ENCODE data around the gene MDH2.
"Not testable (repeated sequence)": the region's sequence is repeated elsewhere in the genome, so short reads cannot be mapped to it uniquely, and the experiment has no call there.

MDH2 gene

DNA sequence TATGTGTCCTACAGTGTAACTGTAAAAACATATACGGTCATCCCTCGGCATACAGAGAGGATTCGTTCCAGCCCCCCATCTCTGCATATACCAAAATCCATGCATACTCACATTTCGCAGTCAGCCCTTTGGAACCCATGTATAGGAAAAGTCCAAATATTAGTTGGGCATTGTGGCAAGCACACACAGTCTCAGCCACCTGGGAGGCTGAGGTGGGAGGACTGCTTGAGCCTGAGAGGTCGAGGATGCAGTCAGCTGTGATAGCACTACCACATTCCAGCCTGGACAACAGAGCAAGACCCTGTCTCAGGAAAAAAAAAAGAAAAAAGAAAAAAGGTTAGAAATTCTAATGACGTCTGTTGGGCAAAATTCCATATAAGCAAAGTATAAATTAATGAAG lies 29.1 kb downstream of the MDH2 start:
- FAIRE-seq, result no peak
- TF ChIP-seq TAF1 (IDR thresholded peaks at IDR 0.05; ENCODE audit: low read depth, low read length), result no peak
- no peak for TF ChIP-seq POU2F2 (IDR thresholded peaks at IDR 0.05; ENCODE audit: low read depth, low read length)
- TF ChIP-seq PAX5 (IDR thresholded peaks at IDR 0.05; ENCODE audit: insufficient read depth, low read length, severe bottlenecking), result no peak
- TF ChIP-seq POLR2A (IDR thresholded peaks at IDR 0.05; ENCODE audit: low read depth, low read length), result no peak
- no peak for TF ChIP-seq POLR2AphosphoS5 (IDR thresholded peaks at IDR 0.05; ENCODE audit: low read depth, low read length)
- TF ChIP-seq SPI1 (IDR thresholded peaks at IDR 0.05; ENCODE audit: low read depth, low read length), result no peak
- DNase-seq (ENCODE audit: insufficient read length, low spot score), result no peak

DNA sequence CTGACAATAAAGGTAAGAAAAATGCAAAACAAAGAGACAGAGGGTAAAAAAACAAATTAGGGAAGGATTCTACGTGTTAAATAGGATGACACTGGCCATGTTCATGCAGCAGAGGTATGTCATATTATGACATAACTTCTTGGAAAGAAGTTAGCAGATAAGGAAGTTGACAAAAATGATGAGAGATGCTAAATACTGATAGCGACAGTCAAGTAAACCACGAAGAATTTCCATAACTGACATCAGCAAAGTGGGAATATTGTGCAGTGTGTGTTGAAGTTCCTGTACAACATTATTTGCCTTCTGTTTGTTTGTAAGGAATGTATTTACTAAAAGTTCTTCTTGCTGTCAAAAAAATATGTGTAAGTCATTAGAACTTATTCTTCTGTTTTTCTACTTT lies 29.5 kb downstream of the MDH2 start:
- DNase-seq (ENCODE audit: insufficient read length, low spot score), result no peak
- no peak for TF ChIP-seq POLR2A (IDR thresholded peaks at IDR 0.05; ENCODE audit: low read depth, low read length)
- no peak for TF ChIP-seq POLR2AphosphoS5 (IDR thresholded peaks at IDR 0.05; ENCODE audit: low read depth, low read length)
- no peak for TF ChIP-seq SPI1 (IDR thresholded peaks at IDR 0.05; ENCODE audit: low read depth, low read length)
- TF ChIP-seq POU2F2 (IDR thresholded peaks at IDR 0.05; ENCODE audit: low read depth, low read length), result no peak
- no peak for TF ChIP-seq TAF1 (IDR thresholded peaks at IDR 0.05; ENCODE audit: low read depth, low read length)
- no peak for TF ChIP-seq PAX5 (IDR thresholded peaks at IDR 0.05; ENCODE audit: insufficient read depth, low read length, severe bottlenecking)
- FAIRE-seq, result peak; percentile 40

DNA sequence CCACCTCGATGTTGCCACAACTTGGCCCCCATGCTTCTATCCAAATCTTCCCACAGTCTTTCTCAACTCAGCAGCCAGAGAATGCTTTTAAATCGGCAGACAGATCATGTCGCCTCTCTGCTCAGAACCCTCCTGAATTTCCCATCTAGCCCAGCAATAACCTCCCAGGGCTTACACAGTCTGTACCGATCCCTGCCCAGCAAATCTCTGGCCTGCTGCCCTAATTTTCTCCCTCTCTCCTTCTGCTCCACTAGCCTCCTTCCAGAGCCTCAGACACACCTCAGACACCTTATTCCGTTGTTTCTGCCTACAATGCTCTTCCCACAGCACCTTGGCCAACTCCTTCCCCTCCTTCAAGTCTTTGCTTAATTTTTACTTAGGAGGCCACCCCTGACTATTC lies 32.3 kb downstream of the MDH2 start:
- DNase-seq (ENCODE audit: insufficient read length, low spot score) (no peak), FAIRE-seq (no peak)
- no peak for TF ChIP-seq POLR2A (IDR thresholded peaks at IDR 0.05; ENCODE audit: low read depth, low read length)
- no peak for TF ChIP-seq TAF1 (IDR thresholded peaks at IDR 0.05; ENCODE audit: low read depth, low read length)
- TF ChIP-seq POU2F2 (IDR thresholded peaks at IDR 0.05; ENCODE audit: low read depth, low read length), result no peak
- TF ChIP-seq PAX5 (IDR thresholded peaks at IDR 0.05; ENCODE audit: insufficient read depth, low read length, severe bottlenecking), result no peak
- no peak for TF ChIP-seq POLR2AphosphoS5 (IDR thresholded peaks at IDR 0.05; ENCODE audit: low read depth, low read length)
- TF ChIP-seq SPI1 (IDR thresholded peaks at IDR 0.05; ENCODE audit: low read depth, low read length), result no peak

DNA sequence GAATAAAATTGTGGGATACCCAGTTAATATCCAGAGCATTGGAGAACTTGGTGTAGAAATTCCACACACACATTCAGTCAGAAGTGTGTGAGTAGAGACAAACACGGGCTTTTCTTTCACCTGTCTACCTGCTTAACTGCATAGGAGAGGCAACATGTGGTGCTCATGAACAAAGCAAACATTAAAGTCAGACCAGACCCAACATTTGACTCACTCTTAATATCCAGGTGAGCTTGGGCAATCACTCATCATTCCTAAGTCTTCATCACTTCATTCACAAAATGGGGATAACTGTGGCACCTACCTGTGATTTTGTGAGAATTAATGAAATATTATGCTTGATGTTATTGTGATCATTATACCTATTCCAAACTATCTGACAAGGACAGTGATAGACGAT lies 36.2 kb downstream of the MDH2 start:
- DNase-seq (ENCODE audit: insufficient read length, low spot score); FAIRE-seq: not testable (repeated sequence)

DNA sequence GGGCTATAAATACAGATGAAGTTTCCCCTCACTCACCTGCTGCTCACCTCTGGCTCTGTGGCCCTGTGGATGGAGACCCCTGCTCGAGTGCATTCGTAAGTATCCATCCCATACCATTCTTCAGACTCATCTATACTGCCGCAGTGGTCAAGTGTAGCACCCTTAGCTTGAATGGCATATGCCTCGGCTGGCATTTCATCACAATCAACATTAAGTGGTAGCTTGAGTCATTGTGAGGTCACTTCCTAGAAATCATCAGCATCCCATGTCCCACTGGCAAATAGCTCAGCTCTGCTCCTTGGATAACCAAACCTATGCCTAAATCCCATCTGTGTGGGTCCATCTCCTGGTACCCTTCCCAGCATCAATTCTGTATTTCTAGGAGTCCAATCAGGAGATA lies 38.2 kb downstream of the MDH2 start:
- TF ChIP-seq TAF1 (IDR thresholded peaks at IDR 0.05; ENCODE audit: low read depth, low read length) (no peak), POLR2AphosphoS5 (IDR thresholded peaks at IDR 0.05; ENCODE audit: low read depth, low read length) (no peak), POLR2A (IDR thresholded peaks at IDR 0.05; ENCODE audit: low read depth, low read length) (no peak), SPI1 (IDR thresholded peaks at IDR 0.05; ENCODE audit: low read depth, low read length) (no peak), PAX5 (IDR thresholded peaks at IDR 0.05; ENCODE audit: insufficient read depth, low read length, severe bottlenecking) (no peak), POU2F2 (IDR thresholded peaks at IDR 0.05; ENCODE audit: low read depth, low read length) (no peak)
- FAIRE-seq (no peak), DNase-seq (ENCODE audit: insufficient read length, low spot score) (no peak)

DNA sequence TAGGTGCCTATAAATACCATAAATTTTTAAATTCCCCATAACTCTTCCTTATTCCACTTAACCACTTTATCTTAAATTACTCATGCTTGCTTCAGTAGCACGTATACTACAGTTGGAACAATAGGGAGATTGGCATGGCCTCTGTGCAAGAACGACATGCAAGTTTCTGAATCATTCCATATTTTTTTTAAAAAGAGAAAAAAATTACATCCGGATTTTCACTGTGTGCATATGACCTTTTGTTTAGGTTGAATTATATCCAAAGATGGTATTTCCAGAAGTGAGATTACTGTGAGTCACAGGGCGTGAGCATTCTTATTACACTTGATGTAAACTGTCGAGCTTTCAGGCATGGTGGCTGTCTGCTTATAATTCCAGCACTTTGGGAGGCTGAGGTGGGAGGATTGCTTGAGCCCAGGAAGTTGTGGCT lies 39.5 kb downstream of the MDH2 start:
- FAIRE-seq; DNase-seq (ENCODE audit: insufficient read length, low spot score): not testable (repeated sequence)

DNA sequence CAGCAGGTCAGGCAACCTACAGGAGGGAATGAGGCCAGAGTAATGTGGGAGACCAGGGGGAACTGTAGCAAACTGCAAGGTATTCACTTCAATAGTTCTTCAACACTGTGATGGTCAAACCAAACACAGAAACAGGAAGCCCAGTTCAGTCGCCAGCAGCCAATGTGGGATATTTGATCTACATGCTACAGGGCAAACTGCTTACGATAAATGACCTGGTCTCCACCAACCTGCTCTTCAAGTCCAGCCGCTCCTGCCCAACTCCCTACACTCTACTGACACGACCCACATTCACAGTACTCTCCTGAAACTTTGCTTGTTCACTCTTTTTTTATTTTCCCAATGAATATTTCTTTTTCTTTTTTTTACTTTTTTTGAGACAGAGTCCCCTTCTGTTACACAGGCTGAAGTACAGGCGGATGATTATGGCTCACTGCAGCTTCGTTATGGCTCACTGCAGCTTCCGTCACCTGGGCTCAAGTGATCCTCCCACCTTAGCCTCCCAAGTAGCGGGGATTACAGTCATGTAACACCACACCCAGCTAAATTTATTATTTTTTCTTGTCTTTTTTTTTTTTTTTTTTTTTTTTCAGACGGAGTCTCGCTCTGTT lies 42.1 kb downstream of the MDH2 start:
- no peak for TF ChIP-seq POU2F2 (IDR thresholded peaks at IDR 0.05; ENCODE audit: low read depth, low read length)
- TF ChIP-seq PAX5 (IDR thresholded peaks at IDR 0.05; ENCODE audit: insufficient read depth, low read length, severe bottlenecking), result no peak
- DNase-seq (ENCODE audit: insufficient read length, low spot score) (no peak), FAIRE-seq (no peak)

DNA sequence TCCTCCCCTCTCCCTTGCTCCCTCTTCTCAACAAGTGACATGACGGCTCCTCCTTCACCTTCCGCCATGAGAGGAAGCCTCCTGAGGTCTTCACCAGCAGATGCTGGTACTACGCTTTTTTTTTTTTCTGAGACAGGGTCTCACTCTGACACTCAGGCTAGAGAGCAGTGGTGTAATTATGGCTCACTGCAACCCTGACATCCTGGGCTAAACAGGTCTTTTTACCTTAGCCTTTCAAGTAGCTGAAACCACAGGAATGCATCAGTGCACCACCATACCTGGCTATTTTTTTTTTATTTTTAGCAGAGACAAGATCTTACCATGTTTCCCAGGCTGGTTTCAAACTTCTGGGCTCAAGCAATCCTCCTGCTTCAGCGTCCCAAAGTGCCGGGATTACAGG lies 43.6 kb downstream of the MDH2 start:
- DNase-seq (ENCODE audit: insufficient read length, low spot score), result no peak
- no peak for TF ChIP-seq TAF1 (IDR thresholded peaks at IDR 0.05; ENCODE audit: low read depth, low read length)
- no peak for TF ChIP-seq POU2F2 (IDR thresholded peaks at IDR 0.05; ENCODE audit: low read depth, low read length)
- no peak for TF ChIP-seq POLR2A (IDR thresholded peaks at IDR 0.05; ENCODE audit: low read depth, low read length)
- no peak for TF ChIP-seq POLR2AphosphoS5 (IDR thresholded peaks at IDR 0.05; ENCODE audit: low read depth, low read length)
- no peak for TF ChIP-seq SPI1 (IDR thresholded peaks at IDR 0.05; ENCODE audit: low read depth, low read length)
- TF ChIP-seq PAX5 (IDR thresholded peaks at IDR 0.05; ENCODE audit: insufficient read depth, low read length, severe bottlenecking), result no peak
- no peak for FAIRE-seq

DNA sequence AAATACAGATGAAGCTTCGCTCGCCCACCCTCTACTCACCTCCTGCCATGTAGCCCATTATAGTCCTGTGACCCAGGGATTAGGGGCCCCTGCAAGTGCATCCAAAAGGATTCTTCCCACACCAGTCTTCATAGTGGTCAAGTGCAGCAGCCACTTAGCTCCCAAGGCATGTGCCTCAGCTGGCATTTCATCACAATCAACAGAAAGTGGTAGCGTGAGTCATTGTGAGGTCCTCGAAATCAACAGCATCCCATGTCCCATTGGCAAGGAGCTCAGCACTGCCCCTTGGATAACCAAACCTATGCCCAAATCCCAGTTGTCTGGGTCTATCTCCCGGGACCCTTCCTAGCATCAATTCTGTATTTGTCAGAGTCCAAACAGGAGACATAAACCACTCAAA lies 45.6 kb downstream of the MDH2 start:
- DNase-seq (ENCODE audit: insufficient read length, low spot score); FAIRE-seq: not testable (repeated sequence)

DNA sequence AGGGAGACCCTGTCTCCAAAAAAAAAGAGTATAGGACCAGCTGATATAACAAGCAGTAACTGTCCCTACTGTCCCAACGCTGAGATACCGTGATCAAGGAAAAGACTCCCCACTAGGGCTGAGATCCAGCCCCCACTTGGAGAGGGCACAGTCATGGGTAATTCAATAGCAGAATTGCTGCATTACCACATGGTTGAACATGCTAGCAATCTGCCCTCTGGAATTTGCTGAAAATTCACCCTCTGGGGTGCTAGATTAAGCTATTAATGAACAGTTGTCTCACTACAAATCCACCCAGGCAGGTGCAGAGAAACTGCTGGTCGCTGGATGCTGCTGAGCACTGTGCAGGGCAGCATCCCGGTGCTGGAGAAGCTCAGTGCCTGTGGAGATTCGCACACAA lies 46.4 kb downstream of the MDH2 start:
- DNase-seq (ENCODE audit: insufficient read length, low spot score); FAIRE-seq: not testable (repeated sequence)

DNA sequence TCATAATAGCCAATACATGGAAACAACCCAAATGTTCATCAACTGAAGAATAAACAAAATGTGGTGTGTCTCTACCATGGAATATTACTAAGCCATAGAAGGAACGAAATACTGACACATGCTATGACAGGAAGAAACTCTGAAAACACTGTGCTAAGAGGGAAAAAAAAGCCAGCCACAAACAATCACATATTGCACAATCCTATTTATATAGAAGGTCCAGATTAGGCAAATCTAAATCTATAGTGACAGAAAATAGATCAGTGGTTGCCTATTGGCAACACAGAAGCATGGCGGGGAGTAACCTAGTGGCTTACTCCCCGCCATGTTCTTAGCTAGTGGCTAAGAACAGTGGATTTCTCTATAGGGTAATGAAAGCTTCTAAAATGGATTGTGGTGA lies 48.0 kb downstream of the MDH2 start:
- TF ChIP-seq POU2F2 (IDR thresholded peaks at IDR 0.05; ENCODE audit: low read depth, low read length), result no peak
- TF ChIP-seq SPI1 (IDR thresholded peaks at IDR 0.05; ENCODE audit: low read depth, low read length), result no peak
- TF ChIP-seq PAX5 (IDR thresholded peaks at IDR 0.05; ENCODE audit: insufficient read depth, low read length, severe bottlenecking), result no peak
- no peak for TF ChIP-seq POLR2AphosphoS5 (IDR thresholded peaks at IDR 0.05; ENCODE audit: low read depth, low read length)
- TF ChIP-seq TAF1 (IDR thresholded peaks at IDR 0.05; ENCODE audit: low read depth, low read length), result no peak
- TF ChIP-seq POLR2A (IDR thresholded peaks at IDR 0.05; ENCODE audit: low read depth, low read length), result no peak
- DNase-seq (ENCODE audit: insufficient read length, low spot score) (no peak), FAIRE-seq (no peak)

DNA sequence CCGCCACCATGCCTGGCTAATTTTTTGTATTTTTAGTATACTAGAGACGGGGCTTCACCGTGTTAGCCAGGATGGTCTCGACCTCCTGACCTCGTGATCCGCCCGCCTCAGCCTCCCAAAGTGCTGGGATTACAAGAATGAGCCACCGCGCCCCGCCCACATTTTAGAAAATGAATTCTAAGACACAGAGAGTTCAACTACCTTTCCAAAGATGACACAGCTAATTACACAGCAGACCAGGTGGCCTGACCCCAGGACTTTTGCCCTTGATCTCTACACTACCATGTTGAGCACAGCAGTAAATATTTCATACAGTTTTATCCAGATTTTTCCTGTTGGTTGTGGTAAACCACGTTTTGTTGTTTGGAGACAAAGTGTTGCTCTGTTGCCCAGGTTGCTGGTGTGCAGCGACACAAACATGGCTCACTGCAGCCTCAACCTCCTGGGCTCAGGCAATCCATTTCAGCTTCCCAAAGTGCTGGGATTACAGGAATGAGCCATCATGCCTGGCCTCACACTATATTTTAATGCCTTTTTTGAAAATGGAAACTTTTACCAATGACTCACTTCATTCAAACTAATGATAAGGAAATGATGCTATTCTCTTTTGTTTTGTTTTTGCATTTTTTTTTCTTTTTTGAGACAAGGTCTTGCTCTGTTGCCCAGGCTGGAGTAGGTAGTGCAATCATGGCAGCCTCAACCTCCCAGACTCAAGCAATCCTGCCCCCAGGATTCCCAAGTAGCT lies 54.0 kb downstream of the MDH2 start:
- not testable (repeated sequence) for FAIRE-seq; DNase-seq (ENCODE audit: insufficient read length, low spot score)

DNA sequence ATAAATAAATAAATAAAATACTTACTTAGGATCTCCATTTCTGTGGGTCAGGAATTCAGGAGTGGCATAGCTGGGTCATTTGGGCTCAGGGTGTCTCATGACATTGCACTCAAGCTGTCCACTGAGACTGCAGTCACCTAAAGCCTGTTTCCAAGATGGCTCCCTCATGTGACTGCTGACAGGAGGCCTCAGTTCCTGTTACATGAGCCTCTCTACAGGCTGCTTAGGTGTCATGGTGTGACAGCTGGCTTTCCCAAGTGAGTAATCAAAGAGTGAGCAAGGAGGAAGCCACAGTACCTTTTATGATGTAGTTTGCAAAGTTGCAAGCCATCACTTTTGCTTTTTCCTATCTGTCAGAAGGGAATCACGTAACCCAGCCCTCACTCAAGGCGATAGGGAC lies 55.9 kb downstream of the MDH2 start:
- not testable (repeated sequence) for DNase-seq (ENCODE audit: insufficient read length, low spot score); FAIRE-seq

DNA sequence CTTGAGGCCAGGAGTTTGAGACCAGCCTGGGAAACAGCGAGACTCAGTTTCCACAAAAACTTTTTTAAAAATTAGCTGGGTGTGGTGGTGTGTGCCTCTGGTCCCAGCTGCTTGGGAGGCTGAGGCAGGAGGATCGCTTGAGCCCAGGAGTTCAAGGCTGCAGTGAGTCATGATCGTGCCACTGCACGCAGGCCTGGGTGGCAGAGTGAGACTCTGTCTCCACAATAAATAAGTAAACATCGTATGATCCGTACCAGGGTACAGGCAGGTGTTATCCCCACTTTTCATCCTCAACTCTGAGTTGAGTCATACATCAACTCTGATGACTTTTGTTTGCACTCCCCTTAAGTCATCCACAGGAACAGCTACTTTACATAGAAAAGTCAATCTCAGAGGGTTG lies 58.2 kb downstream of the MDH2 start:
- not testable (repeated sequence) for FAIRE-seq; DNase-seq (ENCODE audit: insufficient read length, low spot score)

All from GM12891 (cell line).